ENCODE data around the gene TMEM266.
A peak's percentile ranks its signal among the peaks of the same experiment; 100 is the strongest.

TMEM266 gene

GRCh38 chr15:76176059-76176458 lies 116.3 kb downstream of the TMEM266 start:
- DNase-seq (ENCODE audit: low spot score), result no peak
- no peak for TF ChIP-seq CTCF (IDR thresholded peaks at IDR 0.05; ENCODE audit: extremely low read depth, missing control alignments)

GRCh38 chr15:76176487-76177085 lies 116.8 kb downstream of the TMEM266 start:
- no peak for DNase-seq (ENCODE audit: low spot score)
- no peak for TF ChIP-seq CTCF (IDR thresholded peaks at IDR 0.05; ENCODE audit: extremely low read depth, missing control alignments)

GRCh38 chr15:76177491-76178040 lies 117.8 kb downstream of the TMEM266 start:
- no peak for DNase-seq (ENCODE audit: low spot score)
- TF ChIP-seq CTCF (IDR thresholded peaks at IDR 0.05; ENCODE audit: extremely low read depth, missing control alignments), result no peak

GRCh38 chr15:76178296-76179000 lies 118.7 kb downstream of the TMEM266 start:
- DNase-seq (ENCODE audit: low spot score), result no peak
- no peak for TF ChIP-seq CTCF (IDR thresholded peaks at IDR 0.05; ENCODE audit: extremely low read depth, missing control alignments)

- no peak for TF ChIP-seq CTCF (IDR thresholded peaks at IDR 0.05; ENCODE audit: extremely low read depth, missing control alignments)
- DNase-seq (ENCODE audit: low spot score), result no peak
Observed at GRCh38 chr15:76179023-76179422, 119.2 kb downstream of the TMEM266 start.

- DNase-seq (ENCODE audit: low spot score), result no peak
- TF ChIP-seq CTCF (IDR thresholded peaks at IDR 0.05; ENCODE audit: extremely low read depth, missing control alignments), result no peak
Observed at GRCh38 chr15:76180321-76180720, 120.5 kb downstream of the TMEM266 start.

- TF ChIP-seq CTCF (IDR thresholded peaks at IDR 0.05; ENCODE audit: extremely low read depth, missing control alignments), result no peak
- peak; percentile 76 for DNase-seq (ENCODE audit: low spot score)
Observed at GRCh38 chr15:76181705-76182107, 121.9 kb downstream of the TMEM266 start.

Measured in GM20000 (cell line).